ENCODE measurements around the gene MTUS2. TPM values are rescaled to one million over a fixed set of nuclear protein-coding genes. Genes with fewer than 3 reads are reported as not detected.
A peak's percentile ranks its signal among the peaks of the same experiment; 100 is the strongest.

MTUS2 gene
- total and polyA plus RNA-seq, 2 of the 8 experiments (the other 6 are each of a cell fraction or from before 2014, with no cell fraction given) = 0.18 to 0.80 TPM

DNA sequence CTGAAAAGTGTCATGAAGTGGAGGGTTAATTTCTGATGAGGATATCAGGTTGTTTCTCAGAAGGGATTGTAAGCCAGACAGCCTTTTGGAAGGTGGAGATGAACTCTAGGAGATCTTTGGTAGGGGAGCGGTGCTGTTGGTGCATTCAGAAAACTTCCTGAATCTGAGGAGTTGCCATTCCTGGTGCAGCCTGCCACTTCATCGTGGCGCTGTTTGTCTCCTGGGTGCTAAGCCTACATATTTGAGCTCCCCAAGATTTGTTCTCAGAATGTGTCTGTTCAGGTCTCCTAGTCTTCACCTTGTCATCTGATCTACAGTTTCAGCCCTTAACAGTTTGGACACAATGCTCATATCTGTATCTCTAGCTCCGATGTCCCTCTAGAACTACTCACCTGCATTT is 285.6 kb downstream of the MTUS2 start (continued):
- TF ChIP-seq ATF3 (IDR thresholded peaks at IDR 0.05; ENCODE audit: insufficient read depth, low read depth, low read length) (no peak), RNF2 (IDR thresholded peaks at IDR 0.05; ENCODE audit: borderline replicate concordance, low read depth, low read length, missing control alignments, poor library complexity, severe bottlenecking) (no peak), TAF1 (IDR thresholded peaks at IDR 0.05; ENCODE audit: low read depth, low read length) (no peak), ASH2L (IDR thresholded peaks at IDR 0.05; ENCODE audit: low read length) (no peak), RAD21 (IDR thresholded peaks at IDR 0.05 in 1 of 2, conservative IDR thresholded peaks at IDR 0.05 in 1 of 2; ENCODE audit: low read depth in 2 of 2, low read length in 2 of 2) (peak; percentile 44 to 61)
